ENCODE measurements around the gene TMEM91.

The TMEM91 gene

DNA sequence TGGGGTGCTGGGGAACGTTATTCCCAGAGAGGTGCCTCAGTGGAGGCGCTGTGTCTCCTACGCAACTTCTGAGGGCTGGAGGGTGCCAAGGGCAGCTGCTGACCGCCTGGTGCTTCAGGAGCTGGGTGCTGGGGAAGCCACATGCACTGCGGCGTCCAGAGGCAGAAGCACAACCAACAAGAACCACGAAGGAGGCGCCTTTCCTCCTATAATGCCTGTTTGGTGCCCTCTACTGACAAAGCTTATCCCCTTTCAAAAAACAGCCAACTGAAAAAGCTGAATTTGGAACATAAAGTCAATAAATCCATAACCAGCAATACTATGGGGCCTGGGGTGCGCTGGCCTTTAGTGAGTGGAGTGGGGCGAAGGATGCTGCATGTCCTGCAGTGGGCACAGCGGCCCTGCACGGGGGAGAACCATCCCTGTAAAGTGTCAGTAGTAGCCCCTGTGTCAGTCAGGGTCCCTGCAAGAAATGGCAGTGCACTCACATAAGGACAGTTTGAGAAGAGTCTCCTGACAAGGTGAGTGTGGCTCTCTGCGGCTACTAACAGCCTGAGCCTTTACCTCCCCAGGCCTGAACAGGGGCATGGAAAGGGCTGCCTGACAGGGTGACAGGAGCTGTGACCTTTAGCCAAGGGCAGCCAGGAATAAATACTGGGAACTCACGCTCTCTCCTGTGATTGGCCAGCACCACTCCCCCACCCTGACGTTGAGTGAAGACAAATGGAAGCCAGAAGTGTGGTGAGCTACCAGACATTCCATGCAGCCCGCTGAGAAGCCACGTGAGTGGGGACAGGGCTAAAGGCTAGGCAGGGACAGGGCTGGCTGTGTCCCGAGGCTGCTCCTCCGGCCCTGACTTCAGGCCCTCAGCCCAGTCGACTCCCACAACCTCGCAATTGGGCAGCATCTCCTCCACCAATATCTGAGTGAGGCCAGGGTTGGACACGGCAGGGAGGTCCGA lies 55.4 kb downstream of the TMEM91 start:
- Mint-ChIP-seq H3K9me3 (no peaks in the 10 kb centered on the region), H3K4me1 (peaks cover 34% of the 10 kb centered on the region), H3K4me3 (no peak overlapping the region), H3K27ac (no peak overlapping the region), H3K27me3 (no peaks in the 10 kb centered on the region), H3K36me3 (peaks cover 29% of the 10 kb centered on the region)
- peak; percentile 31 for DNase-seq
- CTCF ChIA-PET = interaction anchor here (1.0 to 1.7 kb wide), 7 partner anchors 8 to 164 kb away, joined by 3 to 4 read pairs (median 3); partner anchors contain the start of genes DMAC2 and EXOSC5

DNA sequence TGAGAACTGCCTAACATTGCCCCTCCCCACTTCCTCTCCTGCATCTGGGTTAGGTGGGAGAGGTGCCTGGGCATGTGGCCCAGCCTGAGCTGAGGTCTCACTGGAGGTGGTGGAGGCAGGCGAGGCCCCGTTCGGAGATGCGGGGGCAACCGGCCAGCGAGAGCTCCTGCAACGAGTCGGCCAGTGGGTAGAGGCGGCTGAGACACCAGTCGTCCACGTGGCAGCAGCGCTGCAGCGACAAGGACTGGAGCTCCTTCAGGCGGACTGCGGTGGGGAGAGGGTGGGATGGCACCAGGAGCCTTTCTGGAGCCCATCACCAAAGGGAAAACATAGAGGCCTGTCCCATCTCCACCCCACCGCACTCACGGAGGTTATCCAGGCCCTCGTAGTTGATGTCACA lies 56.8 kb downstream of the TMEM91 start:
- no peak overlapping the region for H3K27ac Mint-ChIP-seq
- no peaks in the 10 kb centered on the region for H3K9me3 Mint-ChIP-seq
- CTCF ChIA-PET = no interaction called here

More for the DNA sequence above, 56.8 kb downstream of the TMEM91 start:
- Mint-ChIP-seq H3K27me3 (no peaks in the 10 kb centered on the region), H3K4me3 (no peak overlapping the region), H3K36me3 (peaks cover 33% of the 10 kb centered on the region), H3K4me1 (peaks cover 25% of the 10 kb centered on the region)
- no peak for DNase-seq
